Panc1 (cell line): ENCODE results near the gene ATRAID. TPM values are rescaled to one million over a fixed set of nuclear protein-coding genes. Genes with fewer than 3 reads are reported as not detected.

Experiments
- ATAC-seq: fragments of 200-7000 bp; cut with Tn5 transposase; 2 replicates; pipeline ENCODE4 v1.9.1; 2020; ENCODE audit warnings: mild to moderate bottlenecking, moderate library complexity
- BruUV-seq: library from RNA; stranded (reverse); fragments of 400-500 nt; replicated peaks from 2 replicates; lab custom pipeline; 2021; lab: Mats Ljungman, UMichigan
- CTCF ChIA-PET: fragments of 300-600 bp; sonication (Branson Sonifier 250); formaldehyde crosslinking; loops from one replicate; lab custom pipeline; 2022; ENCODE audit warnings: antibody characterized with exemption; lab: Charles Lee
- POLR2A ChIA-PET: fragments of 300-600 bp; sonication (Branson Sonifier 250); formaldehyde crosslinking; loops from one replicate; lab custom pipeline; 2022; ENCODE audit warnings: antibody characterized with exemption; lab: Charles Lee
- DNase-seq: peaks from one replicate; pipeline ENCODE4 v3.0.0-alpha.2; 2010; ENCODE audit warnings: low read depth, low spot score
- H3K27ac ChIP-seq: 2 replicates; pipeline ENCODE4 v1.5.1; 2011; ENCODE audit warnings: mild to moderate bottlenecking, low read length, inconsistent platforms
- H3K27me3 ChIP-seq: fragments of 200-500 bp; sonication (Bioruptor generic); 2 replicates; pipeline ENCODE4 v1.6.0; 2014; ENCODE audit warnings: low read length, inconsistent platforms; ENCODE audit not compliant: control insufficient read depth, insufficient read depth
- H3K36me3 ChIP-seq: fragments of 200-500 bp; sonication (Bioruptor generic); 2 replicates; pipeline ENCODE4 v1.5.1; 2014; ENCODE audit warnings: inconsistent platforms, mild to moderate bottlenecking, low read length, moderate library complexity; ENCODE audit not compliant: control insufficient read depth, insufficient read depth
- H3K4me1 ChIP-seq: 2 replicates; pipeline ENCODE4 v1.5.1; 2011; ENCODE audit warnings: inconsistent platforms, mild to moderate bottlenecking, low read length, moderate library complexity; ENCODE audit not compliant: control insufficient read depth, insufficient read depth
- H3K4me3 ChIP-seq, 2 experiments: 2 replicates each; pipeline ENCODE4 v1.5.1; 2011 to 2012; ENCODE audit warnings: low read depth in 2 of 2, low read length in 2 of 2, mild to moderate bottlenecking in 2 of 2, inconsistent platforms in 1 of 2, moderate library complexity in 1 of 2
- H3K9me3 ChIP-seq: fragments of 200-500 bp; sonication (Bioruptor generic); 2 replicates; pipeline ENCODE4 v1.5.1; 2014; ENCODE audit warnings: low read depth, mild to moderate bottlenecking, inconsistent platforms, low read length, moderate library complexity; ENCODE audit not compliant: control insufficient read depth, insufficient read depth
- CTCF ChIP-seq: fragments of 450-650 bp; IDR thresholded peaks from 2 replicates; pipeline ENCODE4 v1.5.1; 2017; ENCODE audit warnings: mild to moderate bottlenecking
- POLR2AphosphoS5 ChIP-seq: IDR thresholded peaks from 2 replicates; pipeline ENCODE4 v1.6.1; 2012; ENCODE audit warnings: mild to moderate bottlenecking, low read depth, low read length, moderate library complexity
- REST ChIP-seq, 2 experiments: IDR thresholded peaks; 2 replicates each; pipeline ENCODE4 v1.6.1; 2011 to 2012; ENCODE audit warnings: low read depth in 2 of 2, control low read depth in 1 of 2, low read length in 1 of 2, mild to moderate bottlenecking in 1 of 2, moderate library complexity in 1 of 2; ENCODE audit not compliant: insufficient read depth in 1 of 2
- SIN3A ChIP-seq: IDR thresholded peaks from 2 replicates; pipeline ENCODE4 v1.6.1; 2012; ENCODE audit warnings: low read depth, mild to moderate bottlenecking, low read length, moderate library complexity, borderline replicate concordance; ENCODE audit not compliant: insufficient read depth
- TCF7L2 ChIP-seq: IDR thresholded peaks from 2 replicates; pipeline ENCODE4 v1.6.1; 2011; ENCODE audit warnings: mild to moderate bottlenecking, low read depth, low read length, inconsistent platforms
- in situ Hi-C: cut with HindIII; loops from 2 replicates; pipeline ENCODE4 v1.10.0; 2016; ENCODE audit warnings: low sequenced_read_pairs, low pct_unique_long_range_greater_than_20kb
- intact Hi-C: fragments of 100-400 bp; cut with micrococcal nuclease; formaldehyde crosslinking; loops from one replicate; pipeline ENCODE4 v1.10.0; 2022; ENCODE audit not compliant: unreplicated experiment
- total RNA-seq: library from RNA; stranded (reverse); gene quantifications from one replicate; pipeline ENCODE4 v1.2.1, GENCODE V29; 2021; ENCODE audit not compliant: unreplicated experiment

Gene ATRAID
- total RNA-seq, 1 experiment from 2014 or later, result 111 TPM

- intact Hi-C loops, result no loop called here
Observed at GRCh38 chr2:27198627-27199026, 13.2 kb upstream of the ATRAID start.

GRCh38 chr2:27199241-27199640, 12.6 kb upstream of the ATRAID start:
- H3K36me3 ChIP-seq, result no peaks in the 10 kb centered on the region; the same call in 1 of the 2 replicates
- in situ Hi-C loops, result no loop called here
- ATAC-seq (no peak), DNase-seq (no peak)
- no peaks in the 10 kb centered on the region for H3K27me3 ChIP-seq
- H3K4me1 ChIP-seq, result no peaks in the 10 kb centered on the region
- CTCF ChIA-PET, result interaction anchor here (0.6 to 0.7 kb wide), 2 partner anchors 66 to 112 kb away, joined by 3 read pairs; partner anchors contain the start of gene KHK
- POLR2A ChIA-PET, result no interaction called here
- H3K27ac ChIP-seq, result no peak overlapping the region
- no TSS peak for BruUV-seq
- TF ChIP-seq REST (IDR thresholded peaks at IDR 0.05; ENCODE audit: insufficient read depth in 1 of 2, low read depth in 2 of 2, low read length in 1 of 2) (no peak), TCF7L2 (no peak), CTCF (no peak), SIN3A (no peak), POLR2AphosphoS5 (no peak)
- intact Hi-C loops, result no loop called here
- H3K4me3 ChIP-seq, result no peak overlapping the region
- H3K9me3 ChIP-seq, result no peaks in the 10 kb centered on the region

More at GRCh38 chr2:27198627-27199026, 13.2 kb upstream of the ATRAID start:
- Histone ChIP-seq H3K4me3 (no peak overlapping the region), H3K9me3 (no peaks in the 10 kb centered on the region), H3K27ac (no peak overlapping the region), H3K4me1 (no peaks in the 10 kb centered on the region), H3K36me3 (no peaks in the 10 kb centered on the region; the same call in 1 of the 2 replicates), H3K27me3 (no peaks in the 10 kb centered on the region)
- ATAC-seq (no peak), DNase-seq (no peak)
- in situ Hi-C loops, result no loop called here
- ChIA-PET CTCF (interaction anchor here (0.7 kb wide), 1 partner anchor 112 kb away, joined by 3 read pairs; the partner anchor contains the start of gene KHK), POLR2A (no interaction called here)
- no peak for TF ChIP-seq TCF7L2
- no peak for TF ChIP-seq POLR2AphosphoS5
- no peak for TF ChIP-seq SIN3A
- BruUV-seq, result no TSS peak

GRCh38 chr2:27201675-27202074, 10.2 kb upstream of the ATRAID start:
- POLR2A ChIA-PET, result no interaction called here
- H3K4me3 ChIP-seq, result no peak overlapping the region
- CTCF ChIA-PET, result no interaction called here
- BruUV-seq, result no TSS peak
- H3K9me3 ChIP-seq, result no peaks in the 10 kb centered on the region
- TF ChIP-seq TCF7L2, result no peak
- no peak for TF ChIP-seq SIN3A
- TF ChIP-seq POLR2AphosphoS5, result no peak
- no peak for TF ChIP-seq CTCF
- no peak for TF ChIP-seq REST (IDR thresholded peaks at IDR 0.05; ENCODE audit: insufficient read depth in 1 of 2, low read depth in 2 of 2, low read length in 1 of 2)
- H3K27me3 ChIP-seq, result no peaks in the 10 kb centered on the region
- H3K36me3 ChIP-seq, result no peaks in the 10 kb centered on the region; the same call in 1 of the 2 replicates
- in situ Hi-C loops, result no loop called here
- H3K27ac ChIP-seq, result no peak overlapping the region
- H3K4me1 ChIP-seq, result no peaks in the 10 kb centered on the region
- intact Hi-C loops, result no loop called here
- DNase-seq (no peak), ATAC-seq (no peak)
